Measurements from ENCODE around the gene HLF.

The HLF gene

GRCh38 chr17:55300479-55301290 is 35.9 kb downstream of the HLF start:
- H3K36me3 ChIP-seq, result no peaks in the 10 kb centered on the region
- H3K27me3 ChIP-seq, result no peaks in the 10 kb centered on the region
- no peak overlapping the region for H3K27ac ChIP-seq
- H3K4me3 ChIP-seq (ENCODE audit: low read depth in 1 of 2, low read length in 1 of 2), result no peak overlapping the region
- TF ChIP-seq CTCF (IDR thresholded peaks at IDR 0.05), result no peak
- H3K9me3 ChIP-seq, result no peaks in the 10 kb centered on the region
- no peaks in the 10 kb centered on the region for H3K4me1 ChIP-seq (ENCODE audit: control insufficient read depth in 1 of 2, insufficient read depth in 1 of 2, low read depth in 1 of 2, low read length in 1 of 2)

GRCh38 chr17:55301521-55302406 is 37.0 kb downstream of the HLF start:
- no peak overlapping the region for H3K4me3 ChIP-seq (ENCODE audit: low read depth in 1 of 2, low read length in 1 of 2)
- no peaks in the 10 kb centered on the region for H3K36me3 ChIP-seq
- no peak for TF ChIP-seq CTCF (IDR thresholded peaks at IDR 0.05)
- H3K9me3 ChIP-seq, result no peaks in the 10 kb centered on the region
- no peaks in the 10 kb centered on the region for H3K27me3 ChIP-seq
- H3K4me1 ChIP-seq (ENCODE audit: control insufficient read depth in 1 of 2, insufficient read depth in 1 of 2, low read depth in 1 of 2, low read length in 1 of 2), result no peaks in the 10 kb centered on the region
- H3K27ac ChIP-seq, result no peak overlapping the region

DNA sequence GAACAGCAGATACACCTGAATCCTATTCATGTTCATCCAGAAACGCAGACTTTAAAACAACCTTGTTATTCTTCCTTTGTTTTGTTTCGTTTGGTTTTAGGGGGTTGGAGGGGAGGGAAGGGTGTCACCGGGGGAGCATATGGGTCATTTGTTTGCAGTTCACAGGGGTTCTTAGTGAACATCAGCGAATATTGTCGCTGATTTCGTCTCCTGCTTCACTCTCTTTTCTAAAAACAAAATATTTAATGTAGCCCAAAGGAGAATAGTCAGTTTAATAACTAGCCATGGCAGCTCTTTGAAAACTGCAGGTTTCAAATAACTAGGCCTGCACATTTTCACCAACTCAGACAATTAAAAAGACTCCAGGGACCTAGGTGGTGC is 37.6 kb downstream of the HLF start:
- no peak for TF ChIP-seq CTCF (IDR thresholded peaks at IDR 0.05)
- H3K36me3 ChIP-seq, result no peaks in the 10 kb centered on the region
- H3K4me3 ChIP-seq (ENCODE audit: low read depth in 1 of 2, low read length in 1 of 2), result no peak overlapping the region
- H3K9me3 ChIP-seq, result no peaks in the 10 kb centered on the region
- no peaks in the 10 kb centered on the region for H3K27me3 ChIP-seq
- no peaks in the 10 kb centered on the region for H3K4me1 ChIP-seq (ENCODE audit: control insufficient read depth in 1 of 2, insufficient read depth in 1 of 2, low read depth in 1 of 2, low read length in 1 of 2)
- H3K27ac ChIP-seq, result no peak overlapping the region

- H3K4me1 ChIP-seq (ENCODE audit: control insufficient read depth in 1 of 2, insufficient read depth in 1 of 2, low read depth in 1 of 2, low read length in 1 of 2), result no peaks in the 10 kb centered on the region
- H3K9me3 ChIP-seq, result no peaks in the 10 kb centered on the region
- H3K27ac ChIP-seq, result no peak overlapping the region
- no peak for TF ChIP-seq CTCF (IDR thresholded peaks at IDR 0.05)
- no peak overlapping the region for H3K4me3 ChIP-seq (ENCODE audit: low read depth in 1 of 2, low read length in 1 of 2)
- no peaks in the 10 kb centered on the region for H3K36me3 ChIP-seq
- H3K27me3 ChIP-seq, result no peaks in the 10 kb centered on the region
Measured at GRCh38 chr17:55303008-55303493, 38.3 kb downstream of the HLF start.

DNA sequence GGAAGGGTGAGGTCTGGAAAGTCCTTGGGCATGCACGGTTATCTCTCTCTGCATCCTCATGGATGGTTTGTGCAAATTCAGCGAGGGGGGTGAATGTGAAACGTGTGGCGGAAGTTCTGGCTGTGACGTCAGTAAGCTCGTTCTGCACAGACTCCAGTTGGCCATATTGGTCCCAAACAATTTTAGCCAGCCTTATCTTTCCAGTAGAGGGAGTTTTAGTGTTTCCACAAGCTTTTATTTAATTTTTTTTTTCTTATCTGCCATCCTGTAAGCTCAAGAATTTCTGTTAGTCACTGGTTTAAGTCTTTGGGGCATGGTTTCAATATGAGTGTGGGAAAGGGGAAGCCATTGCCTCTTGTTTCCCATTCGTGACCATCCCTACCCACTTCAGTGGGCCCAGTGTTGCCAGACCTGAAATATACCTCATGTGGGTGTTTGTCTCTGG is 39.0 kb downstream of the HLF start:
- Histone ChIP-seq H3K4me3 (ENCODE audit: low read depth in 1 of 2, low read length in 1 of 2) (no peak overlapping the region), H3K36me3 (no peaks in the 10 kb centered on the region), H3K27me3 (no peaks in the 10 kb centered on the region), H3K4me1 (ENCODE audit: control insufficient read depth in 1 of 2, insufficient read depth in 1 of 2, low read depth in 1 of 2, low read length in 1 of 2) (no peaks in the 10 kb centered on the region), H3K27ac (no peak overlapping the region), H3K9me3 (no peaks in the 10 kb centered on the region)
- TF ChIP-seq CTCF (IDR thresholded peaks at IDR 0.05), result no peak
